LNCaP clone FGC (cell line): ENCODE results near the gene RSPO3.

Source experiments
- DNase-seq: peaks from one replicate; pipeline ENCODE4 v3.0.0-alpha.2; 2011; ENCODE audit warnings: low read depth
- H3K4me3 ChIP-seq: 2 replicates; pipeline ENCODE4 v1.5.1; 2011; ENCODE audit warnings: mild to moderate bottlenecking, low read depth, low read length, control low read depth
- CTCF ChIP-seq: IDR thresholded peaks from 2 replicates; pipeline ENCODE4 v1.5.1; 2012; ENCODE audit warnings: mild to moderate bottlenecking; ENCODE audit not compliant: control insufficient read depth, insufficient read depth; ENCODE audit errors: extremely low read depth

The RSPO3 gene

GRCh38 chr6:127173156-127173940 lies 54.9 kb downstream of the RSPO3 start:
- DNase-seq: no peak
- TF ChIP-seq CTCF: no peak
- H3K4me3 ChIP-seq: no peak overlapping the region

- no peak for TF ChIP-seq CTCF
- DNase-seq: peak; percentile 15
- no peak overlapping the region for H3K4me3 ChIP-seq
These were observed 57.7 kb downstream of the RSPO3 start for GRCh38 chr6:127176146-127176545.

GRCh38 chr6:127177030-127177922 lies 58.8 kb downstream of the RSPO3 start:
- H3K4me3 ChIP-seq: no peak overlapping the region
- DNase-seq: no peak
- no peak for TF ChIP-seq CTCF

- DNase-seq: no peak
- no peak for TF ChIP-seq CTCF
- no peak overlapping the region for H3K4me3 ChIP-seq
These were observed 59.4 kb downstream of the RSPO3 start for GRCh38 chr6:127177923-127178231.

GRCh38 chr6:127178746-127179145 lies 60.3 kb downstream of the RSPO3 start:
- DNase-seq: no peak
- TF ChIP-seq CTCF: no peak
- no peak overlapping the region for H3K4me3 ChIP-seq

- TF ChIP-seq CTCF: no peak
- no peak for DNase-seq
- no peak overlapping the region for H3K4me3 ChIP-seq
These were observed 62.0 kb downstream of the RSPO3 start for GRCh38 chr6:127180426-127180825.

- no peak overlapping the region for H3K4me3 ChIP-seq
- DNase-seq: no peak
- TF ChIP-seq CTCF: no peak
These were observed 64.0 kb downstream of the RSPO3 start for GRCh38 chr6:127182501-127182900.
